HepG2 (cell line): ENCODE data around the gene TPD52L2. TPM values are rescaled to one million over a fixed set of nuclear protein-coding genes. Genes with fewer than 3 reads are reported as not detected.

Source experiments
- CAMTA2 ChIP-seq: sonication (generic); formaldehyde crosslinking; IDR thresholded peaks from 2 replicates; pipeline ENCODE4 v1.4.0; 2020; ENCODE audit warnings: mild to moderate bottlenecking, missing genetic modification reagents, borderline replicate concordance
- DMAP1 ChIP-seq: IDR thresholded peaks from 2 replicates; pipeline ENCODE4 v1.6.1; 2016
- HCFC1 ChIP-seq: fragments of 150-350 bp; IDR thresholded peaks from 2 replicates; pipeline ENCODE4 v1.6.1; 2014; ENCODE audit warnings: low read depth, low read length
- IKZF1 ChIP-seq: fragments of 450-650 bp; IDR thresholded peaks from 2 replicates; pipeline ENCODE4 v1.7.1; 2016
- KAT7 ChIP-seq: IDR thresholded peaks from 2 replicates; pipeline ENCODE4 v1.6.1; 2018; ENCODE audit warnings: borderline replicate concordance, missing compliant biosample characterization
- NFATC3 ChIP-seq: sonication (generic); formaldehyde crosslinking; IDR thresholded peaks from 2 replicates; pipeline ENCODE4 v1.5.1; 2020; ENCODE audit warnings: mild to moderate bottlenecking, missing genetic modification reagents
- ZBTB3 ChIP-seq: sonication (generic); formaldehyde crosslinking; IDR thresholded peaks from 2 replicates; pipeline ENCODE4 v1.4.0; 2020; ENCODE audit warnings: low read depth, mild to moderate bottlenecking, moderate library complexity, missing genetic modification reagents, borderline replicate concordance
- ZNF33A ChIP-seq: sonication (generic); formaldehyde crosslinking; IDR thresholded peaks from 2 replicates; pipeline ENCODE4 v1.5.1; 2020; ENCODE audit warnings: missing genetic modification reagents, mild to moderate bottlenecking, moderate library complexity, borderline replicate concordance
- ZNF616 ChIP-seq: sonication (generic); formaldehyde crosslinking; IDR thresholded peaks from 2 replicates; pipeline ENCODE4 v1.5.0; 2020; ENCODE audit warnings: low read depth, mild to moderate bottlenecking, missing genetic modification reagents
- ZZZ3 ChIP-seq: sonication (generic); formaldehyde crosslinking; IDR thresholded peaks from 2 replicates; pipeline ENCODE4 v1.4.0; 2020; ENCODE audit warnings: missing genetic modification reagents, mild to moderate bottlenecking, borderline replicate concordance
- polyA plus RNA-seq, 8 experiments: library from polyadenylated mRNA; depleted of rRNA in 3 of 8; stranded (reverse) in 7 of 8; unstranded in 1 of 8; fragments of >200 nt; fragmentation: Illumina TruSeq in 4 of 8; extraction: Trizol in 4 of 8; gene quantifications; 2 replicates each; pipeline versions ENCODE4 v1.2.1 to v1.2.3, GENCODE V29; 2011 to 2016; ENCODE audit warnings: low read depth in 4 of 8, missing spikeins in 1 of 8, mixed read lengths in 1 of 8; ENCODE audit not compliant: insufficient read depth in 1 of 8
- total RNA-seq, 5 experiments: library from RNA; depleted of rRNA; stranded (reverse); fragments of >200 nt; fragmentation: Illumina TruSeq; extraction: Trizol; gene quantifications; 2 replicates each; pipeline ENCODE4 v1.2.3, GENCODE V29; 2016; ENCODE audit warnings: low read depth in 1 of 5
- TF ChIP-seq, protein P1 (sequence below): sonication (generic); formaldehyde crosslinking; IDR thresholded peaks from 2 replicates; pipeline ENCODE4 v1.5.1; 2020; ENCODE audit warnings: mild to moderate bottlenecking, missing genetic modification reagents, moderate library complexity
- TF ChIP-seq, protein P2 (sequence below): IDR thresholded peaks from 2 replicates; pipeline ENCODE4 v1.4.0; 2020; ENCODE audit warnings: mild to moderate bottlenecking, missing genetic modification reagents

The TPD52L2 gene
- total and polyA plus RNA-seq, 2 of the 13 experiments (the other 11 are each of a cell fraction or from before 2014, with no cell fraction given), result 156 to 184 TPM

DNA sequence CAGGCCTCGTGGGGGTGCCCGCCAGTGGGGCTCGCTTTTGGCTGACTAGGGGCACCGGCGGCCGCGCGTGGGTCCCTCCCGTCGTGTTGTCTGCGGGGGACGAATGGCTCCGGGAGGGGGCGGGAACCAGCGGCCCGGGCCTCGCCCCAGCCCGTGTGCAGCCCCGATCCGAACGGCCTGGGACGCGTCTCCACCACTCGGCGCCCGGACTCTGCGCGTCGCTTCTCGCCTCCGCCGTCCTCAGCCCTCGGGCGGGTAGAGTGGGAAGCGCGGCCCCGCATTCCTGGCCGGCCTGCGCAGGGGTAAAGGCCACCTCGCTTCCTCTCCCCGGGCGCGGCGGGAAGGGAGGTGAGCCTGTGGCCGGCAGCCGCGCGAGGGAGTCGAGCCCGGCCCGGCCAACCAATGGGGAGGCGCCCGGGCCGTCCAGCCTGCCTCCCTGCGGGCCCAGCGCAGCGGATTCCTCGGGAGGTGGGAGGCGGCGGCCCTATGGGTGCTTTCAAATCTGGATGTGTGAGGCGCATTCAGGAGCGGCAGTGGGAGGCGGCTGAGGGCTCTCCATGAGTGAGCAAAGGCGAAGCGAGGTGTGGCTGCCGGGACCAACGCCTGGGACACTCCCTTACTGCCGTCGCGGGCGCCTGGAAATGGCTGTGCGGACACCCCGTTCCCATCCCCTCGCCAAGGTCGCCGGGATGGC is 32.9 kb upstream of the TPD52L2 start (continued):
- TF ChIP-seq, protein P1, sequence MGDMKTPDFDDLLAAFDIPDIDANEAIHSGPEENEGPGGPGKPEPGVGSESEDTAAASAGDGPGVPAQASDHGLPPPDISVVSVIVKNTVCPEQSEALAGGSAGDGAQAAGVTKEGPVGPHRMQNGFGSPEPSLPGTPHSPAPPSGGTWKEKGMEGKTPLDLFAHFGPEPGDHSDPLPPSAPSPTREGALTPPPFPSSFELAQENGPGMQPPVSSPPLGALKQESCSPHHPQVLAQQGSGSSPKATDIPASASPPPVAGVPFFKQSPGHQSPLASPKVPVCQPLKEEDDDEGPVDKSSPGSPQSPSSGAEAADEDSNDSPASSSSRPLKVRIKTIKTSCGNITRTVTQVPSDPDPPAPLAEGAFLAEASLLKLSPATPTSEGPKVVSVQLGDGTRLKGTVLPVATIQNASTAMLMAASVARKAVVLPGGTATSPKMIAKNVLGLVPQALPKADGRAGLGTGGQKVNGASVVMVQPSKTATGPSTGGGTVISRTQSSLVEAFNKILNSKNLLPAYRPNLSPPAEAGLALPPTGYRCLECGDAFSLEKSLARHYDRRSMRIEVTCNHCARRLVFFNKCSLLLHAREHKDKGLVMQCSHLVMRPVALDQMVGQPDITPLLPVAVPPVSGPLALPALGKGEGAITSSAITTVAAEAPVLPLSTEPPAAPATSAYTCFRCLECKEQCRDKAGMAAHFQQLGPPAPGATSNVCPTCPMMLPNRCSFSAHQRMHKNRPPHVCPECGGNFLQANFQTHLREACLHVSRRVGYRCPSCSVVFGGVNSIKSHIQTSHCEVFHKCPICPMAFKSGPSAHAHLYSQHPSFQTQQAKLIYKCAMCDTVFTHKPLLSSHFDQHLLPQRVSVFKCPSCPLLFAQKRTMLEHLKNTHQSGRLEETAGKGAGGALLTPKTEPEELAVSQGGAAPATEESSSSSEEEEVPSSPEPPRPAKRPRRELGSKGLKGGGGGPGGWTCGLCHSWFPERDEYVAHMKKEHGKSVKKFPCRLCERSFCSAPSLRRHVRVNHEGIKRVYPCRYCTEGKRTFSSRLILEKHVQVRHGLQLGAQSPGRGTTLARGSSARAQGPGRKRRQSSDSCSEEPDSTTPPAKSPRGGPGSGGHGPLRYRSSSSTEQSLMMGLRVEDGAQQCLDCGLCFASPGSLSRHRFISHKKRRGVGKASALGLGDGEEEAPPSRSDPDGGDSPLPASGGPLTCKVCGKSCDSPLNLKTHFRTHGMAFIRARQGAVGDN (CRISPR knock-in tag), result peak; percentile 93
- no peak for TF ChIP-seq ZBTB3 (CRISPR knock-in tag)
- TF ChIP-seq IKZF1, result no peak
- peak; percentile 92; the same call in 1 of the 2 replicates for TF ChIP-seq CAMTA2 (CRISPR knock-in tag)
- no peak for TF ChIP-seq KAT7 (CRISPR knock-in tag)
- no peak for TF ChIP-seq HCFC1
- TF ChIP-seq ZNF616 (CRISPR knock-in tag), result no peak
- 0 out of 2 replicates have a peak, but pooled peaks have one; percentile 20 for TF ChIP-seq DMAP1 (CRISPR knock-in tag)
- TF ChIP-seq ZZZ3 (CRISPR knock-in tag), result no peak
- TF ChIP-seq NFATC3 (CRISPR knock-in tag), result no peak
- TF ChIP-seq ZNF33A (CRISPR knock-in tag), result no peak
- TF ChIP-seq, protein P2, sequence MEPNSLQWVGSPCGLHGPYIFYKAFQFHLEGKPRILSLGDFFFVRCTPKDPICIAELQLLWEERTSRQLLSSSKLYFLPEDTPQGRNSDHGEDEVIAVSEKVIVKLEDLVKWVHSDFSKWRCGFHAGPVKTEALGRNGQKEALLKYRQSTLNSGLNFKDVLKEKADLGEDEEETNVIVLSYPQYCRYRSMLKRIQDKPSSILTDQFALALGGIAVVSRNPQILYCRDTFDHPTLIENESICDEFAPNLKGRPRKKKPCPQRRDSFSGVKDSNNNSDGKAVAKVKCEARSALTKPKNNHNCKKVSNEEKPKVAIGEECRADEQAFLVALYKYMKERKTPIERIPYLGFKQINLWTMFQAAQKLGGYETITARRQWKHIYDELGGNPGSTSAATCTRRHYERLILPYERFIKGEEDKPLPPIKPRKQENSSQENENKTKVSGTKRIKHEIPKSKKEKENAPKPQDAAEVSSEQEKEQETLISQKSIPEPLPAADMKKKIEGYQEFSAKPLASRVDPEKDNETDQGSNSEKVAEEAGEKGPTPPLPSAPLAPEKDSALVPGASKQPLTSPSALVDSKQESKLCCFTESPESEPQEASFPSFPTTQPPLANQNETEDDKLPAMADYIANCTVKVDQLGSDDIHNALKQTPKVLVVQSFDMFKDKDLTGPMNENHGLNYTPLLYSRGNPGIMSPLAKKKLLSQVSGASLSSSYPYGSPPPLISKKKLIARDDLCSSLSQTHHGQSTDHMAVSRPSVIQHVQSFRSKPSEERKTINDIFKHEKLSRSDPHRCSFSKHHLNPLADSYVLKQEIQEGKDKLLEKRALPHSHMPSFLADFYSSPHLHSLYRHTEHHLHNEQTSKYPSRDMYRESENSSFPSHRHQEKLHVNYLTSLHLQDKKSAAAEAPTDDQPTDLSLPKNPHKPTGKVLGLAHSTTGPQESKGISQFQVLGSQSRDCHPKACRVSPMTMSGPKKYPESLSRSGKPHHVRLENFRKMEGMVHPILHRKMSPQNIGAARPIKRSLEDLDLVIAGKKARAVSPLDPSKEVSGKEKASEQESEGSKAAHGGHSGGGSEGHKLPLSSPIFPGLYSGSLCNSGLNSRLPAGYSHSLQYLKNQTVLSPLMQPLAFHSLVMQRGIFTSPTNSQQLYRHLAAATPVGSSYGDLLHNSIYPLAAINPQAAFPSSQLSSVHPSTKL (CRISPR knock-in tag), result 0 out of 2 replicates have a peak, but pooled peaks have one; percentile 28
